Stimulated activated CD4-positive, alpha-beta T cell treated with anti-CD3 and anti-CD28 coated beads, TNF-alpha, amount 100 ng/mL, for 4 hours (primary cell): ENCODE results near the gene MOBP.
"Not testable (repeated sequence)": the region's sequence is repeated elsewhere in the genome, so short reads cannot be mapped to it uniquely, and the experiment has no call there.

ENCODE experiments used
- DNase-seq, 3 experiments: peaks; one replicate each; pipeline ENCODE4 v3.0.0-alpha.2; 2020; ENCODE audit warnings: low read depth in 3 of 3

The MOBP gene

GRCh38 chr3:39467394-39468107, at the start of gene MOBP:
Gene MOBP, plus strand, starts transcription at chr3:39467680. Its CDS starts 34,390 bp downstream, at chr3:39502070.
- no peak for DNase-seq

DNA sequence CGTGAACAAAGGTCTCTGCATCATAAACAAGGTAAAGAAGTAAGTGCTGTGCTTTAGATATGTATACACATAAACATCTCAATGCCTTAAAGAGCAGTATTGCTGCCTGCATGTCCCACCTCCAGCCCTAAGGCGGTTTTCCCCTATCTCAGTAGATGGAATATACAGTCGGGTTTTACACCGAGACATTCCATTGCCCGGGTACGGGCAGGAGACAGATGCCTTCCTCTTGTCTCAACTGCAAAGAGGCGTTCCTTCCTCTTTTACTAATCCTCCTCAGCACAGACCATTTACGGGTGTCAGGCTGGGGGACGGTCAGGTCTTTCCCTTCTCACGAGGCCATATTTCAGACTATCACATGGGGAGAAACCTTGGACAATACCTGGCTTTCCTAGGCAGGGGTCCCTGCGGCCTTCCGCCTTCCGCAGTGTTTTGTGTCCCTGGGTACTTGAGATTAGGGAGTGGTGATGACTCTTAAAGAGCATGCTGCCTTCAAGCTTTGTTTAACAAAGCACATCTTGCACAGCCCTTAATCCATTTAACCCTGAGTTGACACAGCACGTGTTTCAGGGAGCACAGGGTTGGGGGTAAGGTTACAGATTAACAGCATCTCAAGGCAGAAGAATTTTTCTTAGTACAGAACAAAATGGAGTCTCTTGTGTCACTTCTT, 48.8 kb upstream of the MOBP start:
- DNase-seq: not testable (repeated sequence)

DNA sequence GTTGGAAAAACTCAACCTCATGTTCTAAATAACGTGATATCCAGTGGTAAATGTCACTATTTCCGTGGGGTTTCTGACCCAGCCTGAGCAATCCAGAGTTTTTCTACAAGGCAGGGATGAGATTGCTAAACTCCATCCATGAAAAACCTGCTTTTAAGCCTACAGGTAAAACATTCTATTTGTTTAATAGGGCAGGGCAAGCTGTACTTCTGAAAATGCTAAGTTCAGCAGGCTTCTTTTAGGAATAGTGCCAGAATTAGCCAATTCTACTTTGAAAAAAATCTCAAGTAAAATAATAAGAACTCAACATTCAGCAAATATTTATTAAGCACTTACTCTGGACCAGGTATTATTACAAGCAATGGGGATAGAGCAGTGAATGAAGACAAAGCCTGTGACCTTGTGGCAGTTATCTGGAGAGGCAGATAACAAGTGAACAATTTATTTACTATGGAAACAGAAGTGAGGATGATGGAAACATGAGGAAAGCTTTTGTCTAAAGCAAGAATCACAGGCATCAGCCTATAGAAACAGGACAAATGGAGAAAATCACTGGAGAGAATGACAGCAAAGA, 47.7 kb upstream of the MOBP start:
- DNase-seq: no peak

DNA sequence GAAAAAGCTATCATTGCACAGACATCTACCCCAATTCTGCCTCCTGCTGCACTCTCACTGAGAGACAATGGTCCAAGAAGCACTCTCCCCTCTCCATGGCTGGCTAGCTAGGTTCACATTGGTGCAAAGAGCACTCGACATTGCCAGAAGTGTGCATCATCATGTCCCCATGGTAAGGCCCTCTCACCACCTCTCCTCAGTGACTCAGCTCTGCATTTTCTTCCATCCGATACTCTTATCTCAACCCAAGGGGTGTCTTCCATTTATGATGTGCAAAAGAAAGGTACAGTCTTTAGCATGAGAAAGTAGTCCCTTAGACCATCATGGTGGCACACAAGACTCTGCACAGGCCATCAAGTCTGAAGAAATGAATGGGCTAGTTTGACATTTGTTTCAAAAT, 46.9 kb upstream of the MOBP start:
- no peak for DNase-seq

DNA sequence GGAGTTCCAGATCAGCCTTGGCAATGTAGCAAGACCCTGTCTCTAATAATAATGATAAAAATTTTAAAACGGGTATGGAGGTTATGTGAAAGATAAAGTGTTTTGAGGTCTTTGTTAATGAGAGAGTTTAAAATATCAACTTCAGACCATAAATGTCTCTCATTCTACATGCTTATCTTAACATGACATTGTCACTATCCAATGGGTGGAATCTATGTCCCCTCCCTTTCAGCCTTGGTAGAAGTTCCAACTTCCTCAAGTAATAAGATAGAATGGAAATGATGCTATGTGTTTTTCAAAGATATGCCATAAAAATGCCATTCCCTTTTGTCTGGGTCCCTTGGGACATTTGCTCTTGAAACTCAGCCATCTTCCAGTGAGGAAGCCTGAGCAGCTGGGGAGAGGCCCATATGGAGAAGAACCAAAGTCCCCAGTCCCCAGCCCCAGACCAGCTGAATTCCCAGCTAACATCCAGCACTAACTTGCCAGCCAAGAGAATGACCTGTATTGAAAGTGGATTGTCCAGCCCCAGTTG, 44.0 kb upstream of the MOBP start:
- DNase-seq: no peak

DNA sequence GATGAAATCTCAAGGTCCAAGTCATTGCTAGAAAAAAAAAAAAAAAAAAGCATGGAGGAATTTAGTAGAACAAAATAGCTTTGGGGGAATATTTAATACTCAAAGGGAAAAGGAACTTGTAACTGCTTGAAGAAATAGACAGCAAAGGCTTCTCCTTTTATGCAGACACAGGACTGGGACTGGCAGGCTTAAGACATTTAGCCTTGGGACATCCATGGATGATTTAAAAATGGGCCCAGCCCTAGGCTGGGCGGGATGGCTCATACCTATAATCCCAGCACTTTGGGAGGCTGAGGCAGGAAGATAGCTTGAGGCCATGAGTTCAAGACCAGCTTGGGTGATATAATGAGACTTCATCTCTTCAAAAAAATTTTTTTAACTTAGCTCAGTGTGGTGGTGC, 41.2 kb upstream of the MOBP start:
- DNase-seq: no peak

DNA sequence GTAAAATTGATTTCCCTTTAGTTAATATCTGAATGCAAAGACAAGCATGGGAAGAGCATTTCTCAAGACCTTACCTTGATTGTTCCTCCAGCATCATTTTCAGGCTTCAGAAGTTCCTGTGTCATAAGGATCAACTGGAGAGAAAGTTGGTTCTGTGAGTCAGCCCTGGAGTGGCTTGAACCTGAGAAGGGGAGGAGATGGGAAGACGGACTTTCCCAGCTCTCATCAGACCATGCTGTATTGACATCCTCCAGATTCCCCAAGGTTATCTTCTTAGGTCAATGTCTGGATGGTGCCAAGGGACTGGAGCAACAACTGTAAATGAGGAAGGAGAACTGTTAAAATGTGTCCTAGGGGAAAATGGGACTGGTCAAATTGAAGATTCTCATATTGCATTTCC, 40.0 kb upstream of the MOBP start:
- DNase-seq: no peak

DNA sequence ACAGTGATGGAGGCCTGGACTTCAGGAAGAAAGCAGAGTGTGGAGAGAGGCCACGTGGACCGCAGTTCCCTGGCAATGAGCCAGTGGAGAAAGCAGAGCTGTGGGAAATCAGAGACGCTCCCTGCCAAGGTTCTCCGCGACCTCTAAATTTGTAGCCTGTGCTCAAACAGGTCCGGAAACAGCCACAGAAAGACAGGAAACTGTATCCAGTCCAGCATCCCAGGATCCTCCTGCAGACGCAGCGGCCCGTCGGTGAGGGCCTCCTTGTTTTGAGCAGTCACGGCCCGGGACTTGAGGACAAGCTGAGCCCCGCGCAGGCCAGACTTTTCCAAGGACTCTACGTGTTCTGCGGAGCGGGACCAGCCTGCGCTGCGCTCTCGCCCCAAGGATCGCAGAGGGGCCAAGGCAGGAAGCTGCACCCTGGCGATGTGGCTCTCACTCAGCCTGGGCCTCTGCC, 38.7 kb upstream of the MOBP start:
- no peak for DNase-seq

DNA sequence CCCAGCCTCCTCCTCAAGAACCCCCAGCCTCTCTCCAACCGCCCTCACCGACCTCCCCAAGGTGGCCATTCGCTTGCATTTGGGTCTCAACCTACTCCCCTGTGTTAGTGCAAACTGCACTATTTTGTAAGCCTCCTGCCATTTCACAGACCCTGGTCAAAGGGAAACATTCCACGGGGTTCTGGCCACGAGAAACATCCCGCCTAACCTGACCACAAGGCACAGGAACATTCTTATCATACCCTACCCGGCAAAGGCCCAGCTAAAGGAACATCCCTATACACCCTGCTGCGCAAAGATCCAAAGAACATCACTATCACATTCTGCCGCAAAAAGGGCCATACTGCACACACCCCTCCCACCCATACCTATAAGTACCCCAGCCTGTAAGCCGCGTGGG, 38.0 kb upstream of the MOBP start:
- no peak for DNase-seq

- no peak for DNase-seq
Measured at GRCh38 chr3:39432342-39432741, 35.1 kb upstream of the MOBP start.

- no peak for DNase-seq
Measured at GRCh38 chr3:39433642-39434041, 33.8 kb upstream of the MOBP start.

GRCh38 chr3:39434574-39434973, 32.9 kb upstream of the MOBP start:
- no peak for DNase-seq

GRCh38 chr3:39435006-39435748, 32.3 kb upstream of the MOBP start:
- DNase-seq: no peak

- no peak for DNase-seq
Measured at GRCh38 chr3:39438880-39439279, 28.6 kb upstream of the MOBP start.

- no peak for DNase-seq
Measured at GRCh38 chr3:39440316-39440715, 27.2 kb upstream of the MOBP start.

DNA sequence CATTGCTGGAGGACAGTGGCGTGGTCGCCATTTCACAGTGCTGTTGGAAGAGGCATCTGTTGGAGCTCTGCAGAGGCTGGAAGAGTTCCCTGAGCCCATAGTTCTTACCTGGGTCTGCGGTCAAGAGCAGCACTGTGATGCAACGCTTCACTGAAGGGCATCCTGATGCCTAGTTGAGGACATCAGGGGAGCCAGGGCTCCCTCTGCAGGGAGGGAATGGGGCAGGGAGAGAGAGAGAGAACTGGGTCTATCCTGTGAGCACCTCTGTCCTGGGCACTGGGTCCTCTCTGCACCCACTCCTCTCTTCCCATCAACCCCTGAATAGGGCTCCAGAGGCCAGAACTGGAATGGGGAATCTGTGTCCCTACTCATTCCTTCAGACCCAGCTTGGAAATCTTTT, 23.9 kb upstream of the MOBP start:
- DNase-seq: no peak

DNA sequence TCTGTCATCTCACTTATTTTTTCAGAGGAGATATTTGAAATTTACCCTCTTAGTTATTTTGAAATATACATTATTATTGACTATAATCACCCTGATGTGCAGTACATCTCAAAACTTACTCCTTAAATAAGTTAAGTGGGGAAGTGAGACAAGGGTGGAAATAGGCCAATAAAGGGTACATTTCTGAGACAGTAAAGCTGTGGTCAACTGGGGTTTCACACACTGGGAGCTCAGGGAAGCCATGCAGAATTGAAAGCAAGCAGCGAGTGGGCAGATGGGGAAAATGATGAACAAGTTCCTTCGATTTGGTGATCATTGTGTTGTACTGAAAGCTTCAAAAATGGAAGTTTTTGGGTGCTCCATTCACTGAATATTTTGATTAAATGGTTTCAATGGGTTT, 21.6 kb upstream of the MOBP start:
- DNase-seq: no peak

DNA sequence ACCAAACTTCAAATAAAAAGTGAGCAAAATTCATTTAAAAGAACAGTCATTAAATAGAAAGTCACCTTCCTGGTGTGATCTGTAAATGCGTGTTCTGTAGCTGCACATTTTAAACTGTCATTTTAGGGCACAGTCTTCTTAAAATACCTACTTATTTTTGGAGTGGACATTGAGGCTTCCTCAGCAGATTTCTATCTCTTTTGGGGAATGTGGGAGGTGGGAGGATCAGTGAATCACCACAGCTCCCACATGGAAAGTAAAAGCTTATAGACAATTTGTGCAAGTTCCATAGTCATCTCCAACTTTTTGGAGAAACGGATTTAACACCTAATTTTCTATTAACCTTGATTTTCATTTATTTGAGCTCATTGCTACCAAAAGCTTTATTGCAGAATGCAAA, 21.0 kb upstream of the MOBP start:
- no peak for DNase-seq

GRCh38 chr3:39447637-39448483, 19.6 kb upstream of the MOBP start:
- DNase-seq: peak in 2 of 3 experiments; percentile 12 to 26

- no peak for DNase-seq
Measured at GRCh38 chr3:39448506-39449233, 18.8 kb upstream of the MOBP start.

DNA sequence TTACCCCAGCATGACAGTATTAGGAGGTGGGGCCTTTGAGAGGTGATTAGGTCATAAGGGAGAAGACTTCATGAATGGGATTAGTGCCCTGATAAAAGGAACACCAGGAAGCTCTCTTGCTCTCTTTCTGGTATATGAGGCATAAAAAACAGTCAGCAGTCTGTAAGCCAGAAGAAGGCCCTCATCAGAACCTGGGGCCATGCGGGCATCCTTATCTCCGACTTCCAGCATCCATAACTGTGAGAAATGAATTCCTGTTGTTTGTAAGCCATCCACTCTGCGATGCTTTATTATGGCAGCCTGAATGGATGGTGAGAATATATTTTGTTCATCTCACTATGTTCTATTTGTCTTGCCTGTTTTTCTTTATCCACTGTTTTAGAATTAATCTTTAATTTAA, 17.7 kb upstream of the MOBP start:
- no peak for DNase-seq
